Measurements from ENCODE around the gene CENPO.

Gene CENPO

DNA sequence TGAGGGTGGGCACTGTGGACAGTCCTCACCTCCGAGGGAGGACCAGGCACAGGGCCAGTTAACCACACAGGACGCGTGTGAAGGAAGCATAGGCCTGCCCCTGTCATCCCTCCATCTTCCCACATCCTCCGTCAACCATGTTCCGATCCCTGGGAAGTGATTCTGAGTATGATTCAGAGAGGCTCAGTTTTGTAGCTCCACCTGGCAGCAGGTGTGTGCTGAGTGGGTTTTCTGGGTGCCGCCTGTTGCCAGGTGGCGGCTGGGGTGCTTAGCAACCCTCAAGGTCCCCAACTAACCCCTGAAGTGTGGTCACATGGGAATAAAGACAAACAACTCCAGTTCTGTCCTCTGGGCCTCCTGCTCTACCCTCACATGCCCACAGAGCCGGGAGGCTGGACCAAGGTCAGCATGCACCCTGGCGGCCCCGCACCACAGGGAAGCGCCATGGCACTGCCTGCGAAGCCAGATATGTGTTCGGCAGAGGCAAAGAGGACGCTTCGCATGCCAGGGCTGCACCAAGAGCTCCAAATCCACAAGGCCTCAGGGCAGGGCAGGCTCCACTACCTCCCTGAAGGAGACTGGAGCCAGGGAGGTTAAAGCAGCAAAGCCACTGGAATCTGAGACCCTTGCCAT, 66.9 kb downstream of the CENPO start:
- DNase-seq (ENCODE audit: low read depth, low spot score) = no peak

DNA sequence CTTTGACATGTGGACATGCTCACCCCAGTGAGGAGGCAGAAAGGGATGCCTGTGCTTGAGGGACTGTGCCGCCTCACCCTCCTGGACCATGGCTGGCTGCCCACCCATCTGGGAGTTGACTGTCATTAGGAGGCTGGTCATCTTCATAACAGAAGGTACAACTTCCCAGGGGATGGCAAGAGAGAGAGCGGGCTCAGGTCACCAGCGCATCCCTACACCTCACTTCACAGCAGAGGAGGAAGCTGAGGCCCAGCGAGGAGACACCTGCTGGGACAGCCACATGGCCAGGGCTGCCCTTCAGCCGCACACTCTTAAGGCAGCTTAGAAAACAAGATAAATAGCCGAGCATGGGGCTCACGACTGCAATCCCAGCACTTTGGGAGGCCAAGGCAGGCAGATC, 67.4 kb downstream of the CENPO start:
- DNase-seq (ENCODE audit: low read depth, low spot score) = no peak

DNA sequence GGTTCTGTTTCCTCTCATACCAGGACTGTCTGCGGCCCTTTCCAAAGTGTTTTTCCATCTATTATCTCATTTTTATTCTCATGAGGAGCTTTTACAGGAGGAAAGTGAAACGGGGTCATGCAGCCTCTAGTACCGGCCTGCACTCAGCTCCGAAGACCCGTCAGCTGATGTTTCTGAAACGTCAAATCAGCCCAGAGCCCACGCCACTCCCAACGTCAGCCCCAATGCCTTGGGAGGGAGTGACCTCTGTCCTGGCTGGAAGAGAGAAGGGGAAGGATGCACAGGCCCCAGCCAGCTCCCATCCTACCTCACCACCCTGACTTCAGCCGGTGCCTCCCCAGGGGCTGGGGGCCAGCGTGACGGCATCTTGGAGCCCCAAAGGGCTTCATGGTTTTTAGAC, 68.3 kb downstream of the CENPO start:
- no peak for DNase-seq (ENCODE audit: low read depth, low spot score)

DNA sequence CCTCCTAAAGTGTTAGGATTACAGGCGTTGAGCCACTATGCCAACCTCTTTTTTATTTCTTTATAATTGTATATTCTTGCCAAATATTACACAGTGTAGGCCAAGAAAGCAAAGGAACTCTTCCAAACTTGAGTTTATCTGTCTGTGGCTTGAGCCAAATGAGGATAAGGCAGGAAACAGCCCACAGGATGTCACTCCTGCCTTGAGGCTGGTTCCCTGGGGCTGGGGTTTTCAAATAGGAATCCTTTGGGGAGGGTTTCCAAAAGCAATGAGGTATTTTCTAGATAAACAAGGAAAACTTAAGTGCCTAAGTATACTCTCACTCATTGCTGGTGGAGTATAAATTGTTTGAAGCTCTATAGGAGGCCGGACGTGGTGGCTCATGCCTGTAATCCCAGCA, 70.4 kb downstream of the CENPO start:
- DNase-seq (ENCODE audit: low read depth, low spot score) = no peak

DNA sequence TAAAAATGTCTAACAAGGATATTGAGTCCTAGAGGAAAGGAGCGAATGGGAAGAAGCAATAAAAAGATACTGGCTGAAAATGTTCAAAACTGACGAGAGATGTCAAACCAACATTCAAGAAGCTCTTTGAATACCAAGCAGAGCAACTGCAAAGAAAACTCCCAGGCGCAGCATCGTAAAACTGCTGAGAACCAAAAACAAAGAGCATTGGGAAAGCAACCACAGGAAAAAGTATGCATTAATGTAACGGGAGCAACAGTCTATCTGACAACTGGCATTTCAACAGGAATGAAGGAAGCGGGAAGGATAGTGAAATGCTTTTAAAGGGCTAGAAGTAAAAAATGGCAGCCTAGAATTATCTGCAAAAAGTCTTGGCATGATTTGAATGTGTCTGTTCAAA, 73.7 kb downstream of the CENPO start:
- no peak for DNase-seq (ENCODE audit: low read depth, low spot score)

DNA sequence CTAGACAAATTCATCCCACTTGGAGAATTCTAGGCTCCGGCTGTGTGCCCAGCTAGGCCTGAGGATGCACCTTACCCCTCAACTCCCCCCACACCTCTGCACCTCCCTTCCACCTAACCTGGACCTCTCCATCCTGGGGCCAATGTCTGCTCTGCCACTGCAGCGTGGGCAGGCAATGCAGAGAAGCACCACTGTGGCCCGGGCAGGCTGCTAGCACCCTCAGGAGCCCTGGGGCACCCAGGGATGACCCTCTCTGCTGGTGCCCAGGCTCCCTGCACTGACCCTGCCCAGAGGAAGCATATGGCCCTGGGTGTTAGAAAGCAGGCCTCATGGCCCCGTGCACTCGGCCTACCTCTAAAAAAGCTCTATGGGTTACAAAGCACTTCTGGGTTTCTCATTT, 77.2 kb downstream of the CENPO start:
- DNase-seq (ENCODE audit: low read depth, low spot score) = no peak

DNA sequence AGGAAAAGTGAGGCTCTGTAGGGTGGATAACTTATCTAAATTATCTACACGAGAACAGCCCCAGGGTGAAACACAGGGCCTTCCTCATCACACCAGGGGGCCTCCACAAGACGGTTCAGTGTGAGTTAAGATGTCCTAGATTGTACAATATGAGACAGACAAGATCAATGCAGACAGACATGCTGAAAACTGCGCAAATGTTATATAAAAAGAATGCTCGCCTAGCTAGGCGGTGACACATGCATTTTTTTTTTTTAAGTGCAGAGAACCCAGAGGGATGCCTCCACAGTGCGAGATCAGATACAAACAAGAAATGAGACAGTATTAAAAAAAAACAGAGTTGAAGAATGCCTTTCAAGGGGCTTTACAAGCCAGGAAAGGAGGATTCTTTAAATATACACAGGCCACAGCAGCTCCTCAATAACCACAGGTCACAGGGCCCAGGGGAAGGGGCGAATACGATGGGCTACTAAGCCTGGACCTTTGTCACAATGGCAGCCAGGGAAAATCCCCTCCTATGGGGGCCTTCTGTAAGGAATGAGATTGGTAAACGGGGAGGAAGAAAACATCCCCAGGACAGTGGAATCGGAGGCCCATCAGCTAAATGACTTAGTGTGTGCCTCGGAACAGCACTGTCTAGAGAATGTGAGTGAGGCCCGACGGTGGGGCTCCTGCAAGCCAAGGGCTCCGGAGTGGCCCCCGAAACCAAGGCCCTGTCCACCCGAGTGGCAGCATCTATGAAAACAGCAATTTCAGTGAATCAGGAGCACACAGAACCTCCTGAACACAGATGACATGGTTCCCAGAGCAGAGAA, 77.9 kb downstream of the CENPO start:
- DNase-seq (ENCODE audit: low read depth, low spot score) = no peak

DNA sequence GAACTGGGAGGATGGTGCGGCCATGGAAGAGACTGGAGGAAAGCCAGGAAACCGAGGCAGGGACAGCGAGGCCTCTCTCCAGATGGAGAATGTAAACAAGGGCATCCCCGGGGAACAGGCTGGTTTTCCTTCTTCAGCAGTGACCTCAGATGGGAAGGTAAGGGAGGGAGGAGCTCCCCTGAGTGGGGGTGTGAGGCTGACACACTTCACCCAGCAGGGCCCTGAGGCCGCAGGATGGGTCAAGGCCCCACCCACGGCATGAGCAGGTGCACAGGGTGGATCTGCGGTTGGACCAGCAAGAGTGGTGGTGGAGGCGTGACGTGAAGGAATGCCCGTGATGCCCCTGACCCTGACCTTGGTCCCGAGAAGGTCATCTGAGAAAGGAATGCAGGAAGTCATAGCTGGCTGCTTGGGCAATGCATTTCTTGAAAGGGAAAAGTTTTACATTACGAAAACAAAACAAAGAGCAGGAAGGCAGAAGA, 78.7 kb downstream of the CENPO start:
- no peak for DNase-seq (ENCODE audit: low read depth, low spot score)

Measured in smooth muscle cell of the brain vasculature (primary cell).